HG03064 (cell line): ENCODE results near the gene TFPT.

Source experiments
- ATAC-seq: cut with Tn5 transposase; IDR thresholded peaks from one replicate; pipeline ENCODE4 v1.9.1; 2021; ENCODE audit warnings: low read depth; ENCODE audit not compliant: unreplicated experiment

The TFPT gene

DNA sequence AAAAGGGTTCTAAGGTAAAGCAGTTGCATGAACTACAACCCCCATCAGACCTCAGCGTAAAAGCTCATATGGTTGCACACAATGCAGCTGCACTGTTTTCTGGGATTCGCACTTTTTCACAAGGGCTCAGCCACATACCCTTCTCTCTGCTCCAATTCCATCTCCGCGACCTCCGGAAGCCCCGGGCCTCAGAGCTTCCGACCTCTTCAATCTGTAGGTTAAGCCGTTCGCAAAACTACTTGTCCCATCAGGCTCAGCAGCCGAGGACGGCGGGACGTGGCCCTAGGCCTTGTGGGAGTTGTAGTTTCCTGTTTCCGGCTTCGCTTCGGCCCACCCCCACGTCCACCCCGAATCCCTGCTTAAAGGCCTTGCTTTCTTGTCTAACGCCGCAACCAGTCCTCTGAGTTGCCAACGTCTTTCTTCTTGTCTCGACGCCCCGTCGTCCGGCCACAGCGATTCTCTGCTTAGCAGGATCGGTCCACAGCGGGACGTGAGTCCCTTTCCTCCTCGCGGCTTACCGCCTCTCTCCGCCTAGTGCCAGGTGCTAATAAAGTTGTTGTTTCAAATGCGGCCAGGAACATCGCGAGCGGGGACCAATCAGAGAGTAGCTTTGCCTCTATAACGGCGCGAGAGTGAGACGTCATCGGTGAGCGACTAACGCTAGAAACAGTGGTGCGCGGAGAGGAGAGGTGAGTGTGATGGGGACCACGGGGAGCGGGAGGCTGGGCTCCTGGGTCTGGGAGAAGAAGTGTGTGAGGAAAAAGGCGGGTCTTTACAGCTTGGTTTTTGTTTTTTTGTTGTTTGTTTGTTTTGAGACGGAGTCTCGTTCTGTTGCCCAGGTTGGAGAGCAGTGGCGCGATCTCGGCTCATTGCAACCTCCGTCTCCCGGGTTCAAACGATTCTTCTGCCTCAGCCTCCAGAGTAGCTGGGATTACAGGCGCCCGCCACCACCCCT is at the start of gene TFPT, which contains the start of gene PRPF31:
TFPT (minus strand) TSS at position 549 of the 955 bp plus-strand sequence; CDS start at position 161, 388 bp downstream.
PRPF31 (plus strand) TSS at position 646 of the 955 bp plus-strand sequence. CDS start 2,525 bp downstream, outside the sequence.
- ATAC-seq = peak; percentile 76

DNA sequence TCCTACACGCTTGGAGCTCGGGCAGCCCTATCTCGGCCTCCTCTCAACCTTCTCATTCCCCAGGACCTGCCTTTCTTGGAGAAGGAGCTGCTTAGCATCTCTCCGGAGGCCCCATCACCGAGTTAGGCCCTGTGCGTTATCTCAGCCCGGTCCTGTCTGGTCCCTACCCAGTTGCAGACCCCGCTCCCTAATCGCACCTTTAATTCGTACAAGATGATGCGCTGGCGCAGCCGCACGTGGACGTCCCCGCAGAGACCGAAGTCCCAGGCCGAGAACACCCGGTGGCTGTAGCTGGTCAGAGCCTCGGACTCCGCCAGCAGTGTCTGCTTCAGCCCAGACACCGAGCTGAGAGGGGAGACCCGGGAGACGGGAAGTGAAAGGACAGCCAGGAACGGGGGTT is 49.8 kb upstream of the TFPT start:
- no peak for ATAC-seq

DNA sequence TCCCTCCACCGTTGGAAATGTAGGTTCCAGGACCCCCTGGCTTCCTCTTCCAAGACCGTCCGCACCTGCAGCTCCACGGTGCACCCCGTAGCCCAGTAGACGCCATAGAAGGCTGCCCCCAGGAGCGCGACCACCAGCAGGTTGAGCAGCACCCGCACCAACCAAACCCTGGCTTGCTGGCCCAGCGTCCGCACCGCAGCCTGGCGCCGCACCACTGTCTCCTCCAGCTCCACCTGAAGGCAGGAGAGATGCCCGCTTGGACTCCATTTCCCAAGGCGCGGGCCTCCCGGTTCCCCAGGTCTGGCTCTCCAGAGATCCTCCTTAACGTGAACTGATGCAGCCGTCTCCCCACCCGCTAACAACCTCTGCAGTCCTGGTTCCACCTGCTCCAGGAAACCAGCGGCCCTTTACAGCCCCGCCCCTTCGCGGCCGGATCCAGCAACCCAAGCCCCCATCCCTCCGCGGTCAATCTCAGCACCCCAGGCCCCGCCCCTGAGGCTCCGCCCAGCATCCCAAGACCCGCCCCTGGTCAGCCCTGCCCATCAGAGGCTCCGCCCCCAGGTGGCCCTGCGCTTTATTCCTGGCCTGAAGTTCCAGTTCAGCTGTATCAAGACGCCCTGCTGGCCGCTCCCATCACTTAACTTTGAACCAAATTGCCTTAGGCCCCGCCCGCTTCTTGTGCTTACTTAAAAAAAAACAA is 49.1 kb upstream of the TFPT start:
- no peak for ATAC-seq

GRCh38 chr19:54162884-54163283 is 47.4 kb upstream of the TFPT start:
- ATAC-seq = no peak

DNA sequence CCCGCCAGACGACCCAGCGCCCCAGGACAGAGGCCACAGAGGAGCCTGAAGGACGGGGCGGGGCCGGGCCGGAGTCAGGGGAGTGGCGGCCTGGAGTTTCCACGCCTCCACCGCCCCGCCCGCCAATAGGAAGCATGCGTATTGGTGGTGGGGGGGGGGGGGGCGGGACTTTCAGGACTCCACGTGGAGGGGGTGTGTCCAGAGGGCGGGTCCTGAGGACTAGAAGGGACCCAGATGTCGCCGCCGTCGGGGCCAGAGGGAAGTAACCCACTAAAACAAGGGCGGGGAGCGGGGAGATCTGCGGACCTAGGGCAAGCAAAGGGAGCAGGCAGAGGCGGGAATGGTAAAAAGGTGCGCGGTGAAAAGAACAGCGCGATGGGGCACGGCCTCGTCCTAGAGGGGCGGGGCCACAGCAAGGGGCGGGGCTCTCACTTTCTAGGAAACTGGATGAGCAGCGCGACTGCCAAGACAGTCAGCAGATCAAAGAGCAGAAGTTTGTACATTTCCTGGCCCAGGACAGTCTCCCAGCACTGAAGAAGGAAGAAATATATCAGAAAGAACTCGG is 46.9 kb upstream of the TFPT start:
- ATAC-seq = no peak

- ATAC-seq = no peak
Observed at GRCh38 chr19:54160854-54161253, 45.4 kb upstream of the TFPT start.

DNA sequence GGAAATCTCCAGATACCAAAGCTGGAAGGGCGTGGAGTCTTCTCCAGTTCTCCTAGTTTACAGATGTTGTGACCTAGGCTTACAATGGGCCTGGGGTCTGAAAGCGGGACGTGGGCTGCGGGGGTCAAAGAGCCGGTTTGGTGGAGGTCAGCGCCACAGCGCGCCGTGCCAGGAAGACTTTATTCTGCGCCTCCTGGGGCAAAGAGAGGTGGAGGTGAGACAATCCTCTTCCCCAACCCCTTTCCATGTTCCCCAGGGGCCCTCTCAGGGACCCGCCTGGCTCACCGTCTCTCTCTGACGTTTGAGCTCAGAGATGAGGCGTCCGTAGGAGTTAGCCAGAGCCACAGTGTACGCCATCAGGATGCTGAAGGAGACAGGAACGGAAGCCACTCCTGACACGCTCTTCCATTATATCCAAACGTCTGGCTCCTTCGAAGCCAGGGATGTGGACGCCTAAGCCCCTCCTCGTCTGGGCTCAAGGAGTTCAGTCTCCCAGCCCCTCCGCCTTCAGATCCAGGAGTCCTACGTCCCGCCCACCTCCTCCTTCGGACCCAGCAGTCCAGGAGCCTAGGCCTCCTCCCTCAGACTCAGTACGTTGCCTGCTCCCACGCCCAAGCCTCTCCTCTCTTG is 44.8 kb upstream of the TFPT start:
- ATAC-seq = peak; percentile 5

DNA sequence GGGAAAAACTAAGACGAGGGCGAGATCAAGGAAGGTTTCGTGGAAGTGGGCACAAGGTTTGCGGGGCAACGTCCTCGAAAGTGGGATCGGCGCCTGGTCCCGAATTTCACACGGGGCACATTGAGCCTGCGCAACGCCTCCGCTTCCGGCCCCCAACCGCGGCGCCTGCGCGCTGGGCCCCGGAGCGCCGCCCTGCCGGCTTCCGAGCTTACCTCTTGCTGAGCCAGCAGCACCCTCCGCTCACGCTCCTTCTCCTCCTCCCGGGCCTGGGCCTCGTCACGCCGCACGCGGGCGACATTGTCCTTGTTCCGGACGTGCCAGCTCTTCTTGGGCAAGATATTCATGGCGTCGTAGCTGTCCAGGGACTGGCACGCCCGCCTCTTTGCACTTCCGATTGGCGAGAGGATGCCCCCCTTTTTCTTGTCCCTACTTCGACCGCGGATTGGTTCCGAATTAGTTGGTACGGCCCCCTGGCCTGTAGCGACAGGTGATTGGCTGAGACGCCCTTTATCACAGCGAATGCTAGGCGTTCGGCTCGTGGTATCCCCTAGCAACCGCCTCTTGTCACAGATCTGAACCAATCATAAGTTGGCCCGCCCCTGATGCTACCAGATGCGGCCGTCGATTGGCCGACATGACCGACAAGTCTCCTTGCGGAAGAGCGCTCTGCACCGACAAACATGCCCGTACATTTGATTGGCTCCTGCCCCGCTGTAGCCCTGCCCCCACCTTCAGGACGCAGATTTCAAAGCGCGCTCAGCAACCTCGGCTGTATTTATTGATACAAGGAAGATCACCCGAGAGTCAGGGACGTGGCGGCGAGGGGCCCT is 44.1 kb upstream of the TFPT start, which contains the start of gene LENG1:
LENG1 (minus strand) TSS at position 370 of the 830 bp plus-strand sequence; CDS start at position 344, 26 bp downstream.
- ATAC-seq = peak; percentile 79

- ATAC-seq = no peak
Observed at GRCh38 chr19:54158812-54159351, 43.4 kb upstream of the TFPT start.

- ATAC-seq = no peak
Observed at GRCh38 chr19:54156953-54157352, 41.5 kb upstream of the TFPT start.

DNA sequence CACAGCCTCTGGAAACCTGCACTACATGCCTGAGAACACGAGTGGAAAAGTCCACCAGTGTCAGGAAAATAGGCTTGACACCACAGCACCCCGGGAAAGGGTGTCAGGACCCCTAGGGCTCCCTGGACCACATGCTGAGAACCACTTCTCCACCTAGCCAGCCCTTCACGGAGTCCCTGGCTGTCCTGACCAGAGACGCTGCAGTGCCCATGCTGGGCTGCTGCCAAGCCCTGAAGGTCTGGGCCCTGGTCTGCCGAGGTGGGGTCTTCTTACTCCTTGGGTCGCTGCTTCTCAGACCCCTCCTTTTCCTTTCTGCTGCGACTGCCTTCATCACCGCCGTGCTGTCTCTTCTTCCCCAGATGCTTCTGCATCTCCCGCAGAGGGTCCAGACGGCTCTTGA is 41.0 kb upstream of the TFPT start:
- no peak for ATAC-seq

GRCh38 chr19:54155694-54156093 is 40.2 kb upstream of the TFPT start:
- ATAC-seq = no peak

DNA sequence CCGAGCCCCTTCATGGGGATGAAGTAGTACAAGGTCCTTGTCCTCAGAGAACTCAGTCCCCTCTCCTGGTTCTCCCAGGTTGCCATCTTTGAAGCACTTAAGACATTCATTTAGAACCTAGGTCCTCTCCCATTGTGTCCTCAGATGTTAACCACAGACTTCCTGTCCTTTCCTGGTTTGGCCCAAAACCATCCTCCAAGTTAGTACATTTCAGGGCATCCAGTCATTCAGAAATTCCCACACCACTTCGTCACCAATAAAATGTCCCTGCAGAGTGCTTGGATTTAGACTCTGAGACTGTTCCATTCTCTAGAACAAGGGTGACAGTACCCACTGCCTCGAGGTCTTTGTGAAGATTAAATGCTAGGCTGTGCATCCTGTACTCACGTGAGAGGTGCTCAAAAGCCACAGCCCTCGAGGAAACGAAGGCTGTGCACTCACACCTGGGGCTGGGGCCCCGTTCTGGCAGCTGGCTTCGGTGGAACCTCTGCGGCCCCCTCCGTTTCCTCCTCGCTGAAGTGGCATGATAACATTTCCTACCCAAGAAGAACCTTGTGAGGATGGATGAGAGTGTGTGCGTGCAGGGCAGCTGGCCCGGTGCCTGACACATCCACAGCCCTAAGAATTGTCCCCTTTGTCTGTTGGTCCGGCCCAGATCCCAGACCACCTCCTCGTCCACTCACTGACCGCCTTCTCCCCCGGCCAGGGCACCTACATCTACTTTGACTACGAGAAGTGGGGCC is 39.3 kb upstream of the TFPT start:
- no peak for ATAC-seq

- ATAC-seq = no peak
Observed at GRCh38 chr19:54153731-54154326, 38.4 kb upstream of the TFPT start.

GRCh38 chr19:54152878-54153524 is 37.5 kb upstream of the TFPT start:
- ATAC-seq = no peak

DNA sequence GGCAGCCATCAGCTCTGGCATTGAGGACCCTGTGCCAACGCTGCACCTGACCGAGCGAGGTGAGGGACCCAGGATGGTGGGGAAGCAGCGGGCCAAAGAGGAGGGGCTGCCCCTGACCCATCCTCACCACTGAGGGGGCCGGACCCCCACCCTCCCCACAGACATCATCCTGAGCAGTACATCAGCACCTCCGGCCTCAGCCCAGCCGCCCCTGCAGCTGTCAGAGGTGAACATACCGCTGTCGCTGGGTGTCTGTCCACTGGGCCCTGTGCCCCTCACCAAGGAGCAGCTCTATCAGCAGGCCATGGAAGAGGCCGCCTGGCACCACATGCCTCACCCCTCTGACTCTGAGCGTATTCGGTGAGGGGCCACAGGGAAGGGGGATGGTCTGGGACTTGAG is 36.8 kb upstream of the TFPT start:
- no peak for ATAC-seq

DNA sequence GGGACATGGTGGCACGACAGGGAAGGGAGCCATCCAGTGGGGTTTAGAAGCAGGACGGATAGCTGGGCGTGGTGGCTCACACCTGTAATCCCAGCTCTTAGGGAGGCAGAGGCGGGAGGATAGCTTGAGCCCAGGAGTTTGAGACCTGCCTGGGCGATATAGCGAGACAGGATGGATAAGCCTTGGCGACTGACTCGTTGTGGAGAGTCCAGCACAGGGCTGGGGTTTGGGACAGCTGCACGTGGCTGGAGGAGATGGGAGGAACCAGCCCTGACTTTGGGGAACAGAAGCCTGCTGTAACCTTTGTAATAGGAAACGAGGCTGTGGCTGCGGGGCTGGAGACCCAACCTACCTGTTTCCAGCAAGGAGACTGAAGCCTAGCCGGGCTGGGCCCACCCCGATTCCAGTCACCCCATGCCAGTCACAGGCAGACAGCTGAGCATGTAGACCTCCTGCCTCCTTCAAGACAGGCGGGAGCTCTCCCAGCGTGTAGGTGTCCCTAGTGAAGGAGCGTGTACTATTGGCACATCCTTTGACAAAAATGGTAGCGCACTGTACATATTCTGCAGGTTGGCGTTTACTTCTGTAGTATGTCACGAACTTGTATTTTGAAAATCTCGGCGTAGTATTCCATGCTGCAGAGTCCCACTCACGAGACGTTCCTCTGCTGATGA is 36.0 kb upstream of the TFPT start:
- no peak for ATAC-seq
